Measurements from ENCODE around the gene USP48.

DNA sequence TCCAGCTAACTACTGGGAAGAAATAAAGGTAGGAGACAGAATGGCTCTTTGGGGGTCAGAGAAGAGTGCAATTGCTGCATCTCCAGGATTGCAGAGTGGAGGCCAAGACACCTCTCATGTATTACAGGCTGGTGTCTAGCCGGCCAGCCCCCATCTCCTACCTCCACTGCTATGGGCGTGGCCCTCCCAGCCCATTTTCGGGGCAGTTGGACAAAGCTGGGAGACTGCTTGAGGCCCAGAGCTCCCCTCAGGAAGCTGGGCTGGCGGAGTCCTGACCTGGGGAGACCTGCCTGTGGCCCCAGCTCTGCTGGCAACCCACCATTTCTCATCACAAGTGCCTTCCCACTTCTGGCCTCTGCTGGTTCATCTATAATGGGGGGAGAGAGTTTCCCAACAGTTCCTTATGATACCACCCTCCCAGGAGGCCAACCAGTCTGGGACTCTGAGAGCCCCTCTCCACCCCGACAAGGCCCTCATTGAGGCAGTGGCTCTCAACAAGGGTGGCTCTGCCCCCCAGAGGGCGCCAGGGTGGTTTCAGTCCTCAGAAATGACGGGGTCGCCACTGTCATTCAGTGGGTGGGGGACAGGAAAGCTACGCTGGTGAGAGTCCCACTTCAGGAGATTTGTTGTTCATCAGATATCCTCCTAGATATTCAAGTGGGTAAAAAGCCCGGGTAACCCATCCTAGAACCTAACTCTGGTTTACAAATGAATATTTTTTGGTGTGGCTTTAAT is 125.3 kb downstream of the USP48 start:
- TF ChIP-seq, protein P1, sequence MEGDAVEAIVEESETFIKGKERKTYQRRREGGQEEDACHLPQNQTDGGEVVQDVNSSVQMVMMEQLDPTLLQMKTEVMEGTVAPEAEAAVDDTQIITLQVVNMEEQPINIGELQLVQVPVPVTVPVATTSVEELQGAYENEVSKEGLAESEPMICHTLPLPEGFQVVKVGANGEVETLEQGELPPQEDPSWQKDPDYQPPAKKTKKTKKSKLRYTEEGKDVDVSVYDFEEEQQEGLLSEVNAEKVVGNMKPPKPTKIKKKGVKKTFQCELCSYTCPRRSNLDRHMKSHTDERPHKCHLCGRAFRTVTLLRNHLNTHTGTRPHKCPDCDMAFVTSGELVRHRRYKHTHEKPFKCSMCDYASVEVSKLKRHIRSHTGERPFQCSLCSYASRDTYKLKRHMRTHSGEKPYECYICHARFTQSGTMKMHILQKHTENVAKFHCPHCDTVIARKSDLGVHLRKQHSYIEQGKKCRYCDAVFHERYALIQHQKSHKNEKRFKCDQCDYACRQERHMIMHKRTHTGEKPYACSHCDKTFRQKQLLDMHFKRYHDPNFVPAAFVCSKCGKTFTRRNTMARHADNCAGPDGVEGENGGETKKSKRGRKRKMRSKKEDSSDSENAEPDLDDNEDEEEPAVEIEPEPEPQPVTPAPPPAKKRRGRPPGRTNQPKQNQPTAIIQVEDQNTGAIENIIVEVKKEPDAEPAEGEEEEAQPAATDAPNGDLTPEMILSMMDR (IDR thresholded peaks at IDR 0.05), result no peak
- TF ChIP-seq POLR2A (IDR thresholded peaks at IDR 0.05), result no peak

Data from esophagus squamous epithelium (tissue), 4 donors.